GM13977 (cell line): ENCODE measurements around the gene COPA.

Experiments
- DNase-seq: peaks from one replicate; pipeline ENCODE4 v3.0.0; 2012; ENCODE audit warnings: low spot score
- CTCF ChIP-seq: IDR thresholded peaks from 2 replicates; pipeline ENCODE4 v1.5.1; 2012; ENCODE audit warnings: mild to moderate bottlenecking, control low read depth; ENCODE audit not compliant: insufficient read depth; ENCODE audit errors: extremely low read depth, missing control alignments
- in situ Hi-C: fragments of 300-500 bp; cut with MboI; formaldehyde crosslinking; loops from one replicate; pipeline ENCODE4 v1.12.0; 2022; ENCODE audit warnings: low sequenced_read_pairs, low pct_unique_long_range_greater_than_20kb, mixed read lengths, inconsistent platforms; ENCODE audit not compliant: unreplicated experiment

Gene COPA

GRCh38 chr1:160374306-160375110 is 31.5 kb upstream of the COPA start:
- DNase-seq = no peak
- in situ Hi-C loops = no loop called here
- no peak for TF ChIP-seq CTCF

- in situ Hi-C loops = no loop called here
- no peak for TF ChIP-seq CTCF
- DNase-seq = no peak
Observed at GRCh38 chr1:160373696-160374095, 30.6 kb upstream of the COPA start.

DNA sequence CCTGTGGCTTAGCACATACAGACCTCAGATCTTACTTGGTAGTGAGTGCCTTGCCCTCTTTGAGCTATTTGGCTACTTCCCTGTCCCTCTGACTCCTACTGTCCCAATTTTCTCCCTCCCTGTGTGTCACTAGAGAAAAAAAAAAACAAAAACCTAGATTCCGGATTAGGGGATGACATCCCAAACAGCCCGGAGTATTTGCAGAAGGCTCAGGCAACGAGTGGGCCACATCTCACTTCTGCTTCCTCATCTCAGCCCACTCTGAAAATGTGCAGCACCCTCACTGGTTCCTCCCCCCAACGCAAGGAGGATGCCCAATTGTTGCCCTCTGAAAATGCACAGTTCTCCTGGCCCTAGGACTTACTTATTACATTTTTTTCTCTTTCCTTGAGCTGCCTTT is 28.7 kb upstream of the COPA start:
- TF ChIP-seq CTCF = no peak
- in situ Hi-C loops = no loop called here
- no peak for DNase-seq

GRCh38 chr1:160371346-160371631 is 28.2 kb upstream of the COPA start:
- TF ChIP-seq CTCF = no peak
- in situ Hi-C loops = no loop called here
- DNase-seq = no peak

DNA sequence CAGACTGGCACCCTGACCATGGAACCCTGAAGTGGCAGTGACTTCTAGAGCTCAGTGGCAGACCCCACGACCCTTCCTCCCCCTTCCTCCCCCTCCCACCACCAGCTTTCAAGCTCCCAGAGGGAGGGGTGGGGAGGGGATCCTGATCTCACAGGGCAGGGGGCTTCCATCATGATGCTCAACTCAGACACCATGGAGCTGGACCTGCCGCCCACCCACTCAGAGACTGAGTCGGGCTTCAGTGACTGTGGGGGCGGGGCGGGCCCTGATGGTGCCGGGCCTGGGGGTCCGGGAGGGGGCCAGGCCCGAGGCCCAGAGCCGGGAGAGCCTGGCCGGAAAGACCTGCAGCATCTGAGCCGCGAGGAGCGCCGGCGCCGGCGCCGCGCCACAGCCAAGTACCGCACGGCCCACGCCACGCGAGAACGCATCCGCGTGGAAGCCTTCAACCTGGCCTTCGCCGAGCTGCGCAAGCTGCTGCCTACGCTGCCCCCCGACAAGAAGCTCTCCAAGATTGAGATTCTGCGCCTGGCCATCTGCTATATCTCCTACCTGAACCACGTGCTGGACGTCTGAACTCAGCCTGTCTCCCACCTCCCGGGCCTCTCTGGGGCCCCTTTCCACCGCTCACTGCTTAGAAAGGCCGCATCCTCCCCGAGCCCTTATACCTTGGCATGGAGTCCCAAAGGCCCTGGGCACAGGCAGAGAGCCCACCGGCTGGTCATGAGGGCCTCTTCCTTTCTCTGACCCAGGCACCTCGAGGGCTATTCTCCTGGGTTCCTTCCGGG is 27.7 kb upstream of the COPA start:
- no peak for TF ChIP-seq CTCF
- no peak for DNase-seq
- in situ Hi-C loops = no loop called here

DNA sequence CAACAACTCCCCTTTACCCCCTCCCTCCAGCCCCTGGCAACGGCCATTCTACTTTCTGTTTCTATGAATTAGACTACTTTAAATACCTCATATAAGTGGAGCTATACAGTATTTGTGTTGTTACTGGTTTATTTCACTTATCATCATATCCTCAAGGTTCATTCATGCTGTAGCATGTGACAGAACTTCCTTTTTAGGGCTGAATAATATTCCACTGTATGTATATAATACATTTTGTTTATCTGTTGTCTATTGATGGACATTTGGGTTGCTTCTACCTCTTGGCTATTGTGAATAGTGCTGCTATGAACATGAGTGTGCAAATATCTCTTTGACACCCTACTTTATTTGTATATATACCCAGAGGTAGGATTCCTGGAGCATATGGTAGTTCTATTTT is 26.0 kb upstream of the COPA start:
- in situ Hi-C loops = no loop called here
- no peak for DNase-seq
- TF ChIP-seq CTCF = no peak
